OCI-M2 (cell line): ENCODE measurements around the gene GAB2.
"Not testable (repeated sequence)": the region's sequence is repeated elsewhere in the genome, so short reads cannot be mapped to it uniquely, and the experiment has no call there.

Experiments
- DNase-seq: peaks from one replicate; lab custom pipeline; 2025; ENCODE audit not compliant: unreplicated experiment; lab: John Stamatoyannopoulos, UW

The GAB2 gene

DNA sequence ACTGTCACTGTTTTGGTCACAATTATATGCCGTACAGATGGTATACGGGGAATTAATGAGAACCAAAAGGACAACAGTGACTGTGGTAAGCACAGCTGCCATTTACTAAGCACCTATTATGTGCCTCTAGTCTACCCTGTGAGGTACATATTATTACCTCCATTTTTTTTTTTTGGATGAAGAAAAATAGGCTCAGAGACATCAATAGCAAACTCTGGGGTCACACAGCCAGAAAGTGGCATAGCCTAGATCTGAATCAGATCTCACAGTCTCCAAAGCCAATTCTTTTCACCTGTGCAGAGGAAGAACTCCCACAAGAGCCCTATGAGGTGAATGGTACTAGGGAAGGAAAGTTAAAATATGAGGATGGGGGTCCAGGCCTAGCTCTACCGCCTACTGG lies 160.0 kb downstream of the GAB2 start:
- no peak for DNase-seq

DNA sequence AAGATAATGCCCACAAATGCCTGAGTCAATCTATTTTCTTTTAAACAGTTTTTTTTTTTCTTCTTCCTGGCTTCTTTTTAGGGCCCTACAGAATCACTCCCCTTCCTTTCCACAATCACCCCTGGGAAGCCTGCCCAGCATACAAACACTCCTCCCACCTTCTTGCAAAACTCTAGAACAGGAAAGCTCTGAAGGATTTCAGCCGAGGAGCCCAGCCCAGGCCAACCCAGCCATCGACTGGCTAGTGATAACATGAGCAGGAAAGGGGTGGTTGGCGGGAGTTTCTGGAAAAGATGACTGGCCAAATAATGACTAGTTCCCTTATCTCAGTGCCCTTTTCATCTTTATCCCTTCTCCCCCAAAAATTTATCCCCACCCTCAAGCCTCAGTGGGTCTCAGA lies 160.7 kb downstream of the GAB2 start:
- DNase-seq: no peak

- no peak for DNase-seq
Observed at GRCh38 chr11:78255919-78256318, 161.7 kb downstream of the GAB2 start.

DNA sequence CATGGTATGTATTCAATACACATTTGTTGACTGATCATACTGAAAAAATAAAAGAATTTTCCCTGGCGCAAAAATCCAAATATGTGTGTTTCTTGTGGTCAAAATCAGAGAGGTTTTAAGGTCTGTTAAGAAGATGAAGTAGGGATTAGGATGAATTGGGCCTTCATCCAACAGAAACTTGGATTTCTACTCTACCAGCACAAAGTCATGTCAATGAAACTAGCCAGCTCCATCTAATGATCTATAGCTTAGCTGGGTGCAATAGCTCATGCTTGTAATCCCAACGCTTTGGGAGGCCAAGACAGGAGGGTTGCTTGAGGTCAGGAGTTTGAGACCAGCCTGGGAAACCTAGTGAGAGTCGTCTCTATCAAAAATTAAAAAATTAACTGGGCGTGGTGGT lies 163.4 kb downstream of the GAB2 start:
- no peak for DNase-seq

GRCh38 chr11:78253797-78254196 lies 163.8 kb downstream of the GAB2 start:
- no peak for DNase-seq

DNA sequence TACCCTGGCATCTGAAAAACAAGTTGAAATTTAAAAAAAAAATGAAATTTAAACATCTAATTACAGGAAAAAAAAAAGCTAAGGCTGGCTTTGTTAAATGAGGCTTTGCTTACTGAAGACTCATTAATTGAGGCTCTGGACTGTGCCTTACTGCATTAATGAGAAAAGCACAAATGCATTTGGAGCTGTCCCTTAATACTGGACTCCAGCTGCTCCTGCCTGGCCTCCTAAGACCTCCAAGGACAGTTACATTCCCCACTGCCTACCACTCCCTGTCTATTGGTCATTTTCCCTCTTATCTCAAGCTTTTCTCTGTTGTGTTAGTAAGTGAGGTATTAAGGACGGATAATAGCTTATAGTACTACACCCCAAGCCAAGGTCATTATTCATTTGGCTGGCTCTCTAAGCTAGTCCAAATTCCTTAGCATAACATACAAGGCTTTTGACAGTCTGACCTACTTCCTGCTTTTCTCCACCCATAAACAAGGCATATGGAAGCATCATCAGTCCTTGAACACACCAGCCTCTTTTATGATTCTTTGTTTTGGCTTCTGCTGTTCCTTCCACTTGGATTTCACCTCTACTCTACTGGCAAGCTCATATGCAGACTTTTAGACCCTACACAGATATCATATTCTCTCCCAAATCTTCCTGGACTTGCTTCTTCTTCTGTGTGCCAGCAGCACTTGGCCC lies 166.4 kb downstream of the GAB2 start:
- DNase-seq: no peak

DNA sequence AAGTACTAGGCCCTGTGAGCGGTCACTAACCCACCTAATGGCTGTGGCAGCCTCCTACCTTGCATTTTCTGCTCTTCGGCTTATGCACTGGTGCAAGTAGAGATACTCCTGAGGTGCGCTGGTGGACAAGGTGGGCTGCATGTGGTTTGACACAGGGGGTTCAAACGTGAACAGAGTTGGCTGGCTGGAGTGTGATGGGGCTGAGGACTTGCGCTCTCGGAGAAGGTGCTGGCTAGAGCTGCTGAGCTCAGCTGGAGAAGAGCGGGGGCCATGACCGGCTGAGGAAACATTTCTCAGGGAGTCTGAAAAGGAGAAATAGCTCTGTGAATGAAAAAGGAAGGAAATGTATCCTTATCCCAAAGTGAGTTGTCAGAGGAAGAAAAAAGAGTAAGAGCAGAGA lies 167.5 kb downstream of the GAB2 start:
- no peak for DNase-seq

DNA sequence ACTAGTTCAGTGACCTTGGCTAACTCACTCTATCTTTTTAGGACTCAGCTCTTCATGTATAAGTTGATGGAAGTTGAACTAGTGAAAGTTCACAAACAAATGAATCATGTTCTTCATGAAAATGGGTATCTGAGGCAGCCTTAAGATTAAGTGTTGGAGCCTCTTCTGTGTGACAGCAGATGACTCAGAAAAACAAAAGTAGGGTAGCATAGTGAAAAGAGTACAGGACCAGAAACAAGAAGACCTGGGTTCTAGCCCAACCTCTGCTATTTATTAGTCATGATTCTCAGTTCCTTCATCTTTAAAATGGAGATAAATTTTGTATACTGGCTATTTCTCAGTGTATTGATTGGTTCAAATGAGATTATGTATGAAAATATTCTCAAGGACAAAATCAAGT lies 168.7 kb downstream of the GAB2 start:
- DNase-seq: no peak

GRCh38 chr11:78248191-78248590 lies 169.4 kb downstream of the GAB2 start:
- DNase-seq: no peak

- DNase-seq: no peak
Observed at GRCh38 chr11:78244546-78245255, 172.9 kb downstream of the GAB2 start.

GRCh38 chr11:78244080-78244479 lies 173.5 kb downstream of the GAB2 start:
- DNase-seq: no peak

DNA sequence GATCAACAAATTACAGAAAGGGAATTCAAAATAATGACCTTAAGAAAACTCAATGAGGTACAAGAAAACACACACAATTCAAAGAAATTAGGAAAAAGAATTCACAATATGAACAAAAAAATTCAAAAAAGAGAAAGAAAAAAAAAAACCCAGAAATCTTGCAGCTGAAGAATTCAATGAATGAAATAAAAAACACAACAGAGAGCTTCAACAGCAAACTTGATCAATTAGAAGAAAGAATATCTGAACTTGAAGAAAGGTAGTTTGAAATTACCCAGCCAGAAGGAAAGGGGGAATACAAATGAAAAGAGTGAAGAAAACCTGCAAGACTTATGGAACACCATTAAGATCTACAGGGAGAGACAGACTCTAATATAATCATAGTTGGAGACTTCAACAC lies 176.1 kb downstream of the GAB2 start:
- no peak for DNase-seq

DNA sequence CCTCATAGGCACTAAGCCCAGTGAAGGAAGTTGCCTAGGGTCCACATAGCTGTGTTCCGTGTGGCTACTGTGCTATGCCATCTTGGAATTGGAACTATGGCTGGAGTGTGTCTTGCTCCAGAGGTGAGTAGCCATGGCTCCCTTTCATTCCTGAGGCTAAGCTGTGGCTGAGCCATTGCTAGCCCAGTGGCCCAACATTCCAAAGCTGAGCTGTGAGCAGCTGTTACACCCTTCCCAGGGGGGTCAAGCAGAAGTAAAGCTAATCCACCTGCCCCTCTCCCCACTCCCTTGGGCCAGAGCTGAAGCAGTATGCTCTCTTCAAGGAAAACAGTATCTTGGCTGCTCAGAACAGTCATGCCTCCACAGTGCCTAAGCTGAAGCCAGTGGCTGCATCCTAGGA lies 177.8 kb downstream of the GAB2 start:
- DNase-seq: no peak

DNA sequence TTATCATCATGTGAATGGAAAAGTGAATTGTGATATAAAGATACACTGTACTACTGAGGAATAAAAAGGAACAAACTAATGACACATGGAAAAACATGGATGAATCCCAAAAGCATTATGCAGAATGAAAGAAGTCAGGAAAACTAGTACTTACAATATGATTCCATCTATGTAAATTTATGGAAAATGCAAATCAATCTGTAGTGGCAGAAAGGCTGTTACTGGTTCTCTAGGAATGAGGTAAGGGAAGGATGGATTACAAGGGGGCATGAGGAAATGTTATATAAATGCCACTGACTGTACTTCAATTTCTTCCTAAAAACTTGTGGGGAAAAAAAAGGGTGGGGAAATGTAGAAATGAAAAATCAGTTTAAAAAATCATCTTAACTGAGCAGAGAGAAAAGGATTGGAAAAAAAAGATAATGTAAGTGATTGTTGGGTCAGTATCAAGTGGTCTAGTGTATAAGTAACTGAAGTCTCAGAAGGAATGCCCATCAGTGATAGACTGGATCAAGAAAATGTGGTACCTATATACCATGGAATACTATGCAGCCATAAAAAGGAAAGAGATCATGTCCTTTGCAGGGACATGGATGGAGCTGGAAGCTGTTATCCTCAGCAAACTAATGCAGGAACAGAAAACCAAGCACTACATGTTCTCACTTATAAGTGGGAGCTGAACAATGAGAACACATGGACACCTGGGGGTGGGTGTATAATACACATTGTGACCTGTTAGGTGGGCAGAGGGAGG lies 180.2 kb downstream of the GAB2 start:
- DNase-seq: no peak

- no peak for DNase-seq
Observed at GRCh38 chr11:78234006-78234405, 183.6 kb downstream of the GAB2 start.

DNA sequence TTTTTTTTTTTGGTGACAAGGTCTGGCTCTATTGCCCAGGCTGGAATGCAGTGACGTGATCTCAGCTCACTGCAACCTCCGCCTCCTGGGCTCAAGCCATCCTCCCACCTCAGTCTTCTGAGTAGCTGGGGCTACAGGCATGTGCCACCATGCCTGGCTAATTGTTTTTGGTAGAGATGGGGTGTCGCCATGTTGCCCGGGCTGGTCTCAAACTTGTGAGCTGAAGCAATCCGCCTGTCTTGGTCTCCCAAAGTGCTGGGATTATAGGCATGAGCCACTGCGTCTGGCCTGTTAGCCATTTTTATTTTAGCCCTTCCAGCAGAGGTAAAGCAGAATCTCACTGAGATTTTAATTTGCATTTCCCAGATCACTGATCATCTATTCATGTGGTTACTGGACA lies 184.6 kb downstream of the GAB2 start:
- DNase-seq: not testable (repeated sequence)

- DNase-seq: no peak
Observed at GRCh38 chr11:78231962-78232501, 185.6 kb downstream of the GAB2 start.

DNA sequence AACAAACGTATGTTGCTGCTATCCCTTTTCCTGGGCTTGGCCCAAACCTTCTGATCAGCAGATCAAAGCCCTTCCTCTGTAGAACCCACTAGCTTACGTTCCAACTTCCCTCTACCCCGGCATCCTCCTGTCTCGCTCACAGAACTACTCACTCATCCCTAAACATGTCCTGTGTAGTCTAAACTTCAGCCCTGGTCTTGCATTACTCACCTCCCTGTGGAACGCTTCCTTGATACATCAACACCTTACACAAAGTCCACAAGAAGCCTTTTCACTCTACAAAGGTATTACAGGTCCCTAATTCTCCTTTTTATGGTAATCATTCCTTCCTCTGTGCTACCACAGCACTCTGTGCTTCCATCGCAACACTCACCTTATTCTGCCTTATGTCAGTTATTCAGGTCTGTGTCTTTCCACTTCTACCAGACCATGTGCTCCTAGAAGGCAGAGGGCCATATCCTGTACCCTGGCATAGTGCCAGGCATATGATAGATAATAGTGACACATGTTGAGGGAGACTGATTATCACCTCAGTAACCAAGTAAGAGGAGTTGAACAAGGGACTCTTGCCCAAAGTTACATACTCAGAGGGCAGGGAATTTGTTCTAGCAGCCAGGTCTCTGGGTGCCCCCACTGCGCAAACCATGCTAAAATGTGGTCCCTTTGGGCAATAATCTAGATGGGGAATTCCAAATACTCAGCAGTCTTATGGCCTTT lies 187.3 kb downstream of the GAB2 start:
- no peak for DNase-seq

GRCh38 chr11:78229106-78229505 lies 188.5 kb downstream of the GAB2 start:
- DNase-seq: no peak

DNA sequence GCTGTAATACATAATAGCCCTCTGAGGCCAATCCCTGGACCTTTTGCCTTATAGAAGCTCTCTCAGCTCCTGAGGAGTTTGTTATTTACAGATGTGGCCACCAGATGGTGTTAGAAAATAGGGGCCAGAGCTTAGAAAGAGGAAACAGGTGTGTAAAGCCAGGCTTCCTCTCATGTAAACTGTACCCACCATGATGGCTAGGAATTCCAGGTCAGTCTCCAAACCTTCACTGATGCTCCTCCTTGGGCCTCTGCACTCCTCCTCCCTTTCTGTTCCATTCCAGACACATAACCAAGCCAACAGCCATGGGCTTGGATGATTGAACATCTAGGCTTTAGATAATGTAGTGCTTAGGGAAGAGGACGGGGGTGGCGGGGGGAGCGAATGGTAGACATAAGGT lies 189.2 kb downstream of the GAB2 start:
- DNase-seq: no peak

GRCh38 chr11:78227921-78228320 lies 189.7 kb downstream of the GAB2 start:
- DNase-seq: no peak
